ENCODE results near the gene ATP8B3. TPM values are rescaled to one million over a fixed set of nuclear protein-coding genes. Genes with fewer than 3 reads are reported as not detected.

ATP8B3 gene
- total and polyA plus RNA-seq, 9 of the 15 experiments (the other 6 are each of a cell fraction or from before 2014, with no cell fraction given), result 1.2 to 12.3 (median 3.8) TPM

GRCh38 chr19:1747285-1748114 lies 64.6 kb downstream of the ATP8B3 start (continued):
- TF ChIP-seq ZNF444 (CRISPR knock-in tag; IDR thresholded peaks at IDR 0.05), result peak; percentile 92
- no peak for TF ChIP-seq YBX1 (IDR thresholded peaks at IDR 0.05)
- TF ChIP-seq IRF9 (tag; IDR thresholded peaks at IDR 0.05), result no peak
- TF ChIP-seq MTA1 (IDR thresholded peaks at IDR 0.05; ENCODE audit: borderline replicate concordance), result peak; percentile 60
- TF ChIP-seq PTRF (tag; IDR thresholded peaks at IDR 0.05), result no peak
- no peak for TF ChIP-seq ZNF354B (CRISPR knock-in tag; IDR thresholded peaks at IDR 0.05)
- peak; percentile 72 for TF ChIP-seq TBP (optimal IDR thresholded peaks at IDR 0.05; ENCODE audit: low read depth, low read length)
- TF ChIP-seq HBP1 (CRISPR knock-in tag; IDR thresholded peaks at IDR 0.05), result no peak
- no peak for TF ChIP-seq ATF1 (CRISPR knock-in tag; IDR thresholded peaks at IDR 0.05)
- TF ChIP-seq ATF1 (tag; IDR thresholded peaks at IDR 0.05), result peak; percentile 67
- peak; percentile 49 for TF ChIP-seq RBBP5 (IDR thresholded peaks at IDR 0.05; ENCODE audit: borderline replicate concordance, insufficient read depth, low read length, poor library complexity, severe bottlenecking)
- TF ChIP-seq HDAC2 (IDR thresholded peaks at IDR 0.05), result peak; percentile 76
- TF ChIP-seq RHOXF2B (CRISPR knock-in tag; conservative IDR thresholded peaks at IDR 0.05), result no peak
- TF ChIP-seq MCM5 (IDR thresholded peaks at IDR 0.05; ENCODE audit: low read depth), result no peak
- TF ChIP-seq ATF7 (IDR thresholded peaks at IDR 0.05), result peak; percentile 46; the same call in 1 of the 2 replicates
- TF ChIP-seq SP2 (IDR thresholded peaks at IDR 0.05; ENCODE audit: extremely low read depth, low read depth, low read length, poor library complexity, severe bottlenecking), result no peak
- no peak for TF ChIP-seq ZBED1 (IDR thresholded peaks at IDR 0.05)
- TF ChIP-seq EP300 (IDR thresholded peaks at IDR 0.05; ENCODE audit: low read length), result peak; percentile 10
- TF ChIP-seq ZNF583 (CRISPR knock-in tag; IDR thresholded peaks at IDR 0.05), result no peak
- no peak for TF ChIP-seq BCOR (IDR thresholded peaks at IDR 0.05)
- TF ChIP-seq ETV5 (CRISPR knock-in tag; IDR thresholded peaks at IDR 0.05; ENCODE audit: low read depth), result no peak
- TF ChIP-seq CBFA2T2 (conservative IDR thresholded peaks at IDR 0.05), result 0 out of 2 replicates have a peak, but pooled peaks have one; percentile 17
- no peak for TF ChIP-seq ASH1L (IDR thresholded peaks at IDR 0.05; ENCODE audit: borderline replicate concordance, low read depth, partially characterized antibody)
- TF ChIP-seq MIER1 (IDR thresholded peaks at IDR 0.05; ENCODE audit: low read depth), result no peak
- no peak; the same call in 1 of the 2 replicates for TF ChIP-seq ZKSCAN1 (IDR thresholded peaks at IDR 0.05; ENCODE audit: low read depth, low read length)
- peak; percentile 37; the same call in 1 of the 2 replicates for TF ChIP-seq PHF21A (IDR thresholded peaks at IDR 0.05; ENCODE audit: borderline replicate concordance, low read depth)
- TF ChIP-seq, protein P1, sequence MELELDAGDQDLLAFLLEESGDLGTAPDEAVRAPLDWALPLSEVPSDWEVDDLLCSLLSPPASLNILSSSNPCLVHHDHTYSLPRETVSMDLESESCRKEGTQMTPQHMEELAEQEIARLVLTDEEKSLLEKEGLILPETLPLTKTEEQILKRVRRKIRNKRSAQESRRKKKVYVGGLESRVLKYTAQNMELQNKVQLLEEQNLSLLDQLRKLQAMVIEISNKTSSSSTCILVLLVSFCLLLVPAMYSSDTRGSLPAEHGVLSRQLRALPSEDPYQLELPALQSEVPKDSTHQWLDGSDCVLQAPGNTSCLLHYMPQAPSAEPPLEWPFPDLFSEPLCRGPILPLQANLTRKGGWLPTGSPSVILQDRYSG (tag; conservative IDR thresholded peaks at IDR 0.05; ENCODE audit: low read depth), result no peak
- no peak for TF ChIP-seq SNRNP70 (optimal IDR thresholded peaks at IDR 0.05; ENCODE audit: low read depth, low read length)
- peak; percentile 94 for TF ChIP-seq JUND (IDR thresholded peaks at IDR 0.05; ENCODE audit: borderline replicate concordance, low read depth, low read length)
- peak; percentile 81; the same call in 1 of the 3 replicates for TF ChIP-seq JUND (tag; IDR thresholded peaks at IDR 0.05; ENCODE audit: borderline replicate concordance, low read depth, low read length)
